ENCODE measurements around the gene CRYBB2. TPM values are rescaled to one million over a fixed set of nuclear protein-coding genes. Genes with fewer than 3 reads are reported as not detected.

The CRYBB2 gene
- total RNA-seq, 1 experiment from 2014 or later = not detected

- H4K20me1 ChIP-seq (ENCODE audit: insufficient read depth) = no peaks in the 10 kb centered on the region
- DNase-seq (ENCODE audit: low read depth, low spot score) (no peak), ATAC-seq (no peak)
- H2AFZ ChIP-seq (ENCODE audit: low read depth, low read length, poor library complexity, severe bottlenecking) = no peak overlapping the region
- no peaks in the 10 kb centered on the region for H3K27me3 ChIP-seq (ENCODE audit: insufficient read depth, low read length)
- intact Hi-C loops (cut with micrococcal nuclease) = loop anchor here (10.0 kb wide), 1 partner anchor 133 kb away; no protein-coding TSS in a partner anchor
- ChIA-PET CTCF (interaction anchor here (0.8 to 2.8 kb wide), 13 partner anchors 9 to 432 kb away, joined by 3 to 14 read pairs (median 3); no protein-coding TSS in a partner anchor), POLR2A (no interaction called here), RAD21 (ENCODE audit: low non-redundant PET in 1 of 2, low total read pairs in 2 of 2, uncharacterized antibody in 2 of 2, unreplicated experiment in 2 of 2) (no interaction called here)
- H3K79me2 ChIP-seq (ENCODE audit: insufficient read depth, low read length) = no peaks in the 10 kb centered on the region
- H3K36me3 ChIP-seq (ENCODE audit: control insufficient read depth in 1 of 2, insufficient read depth in 2 of 2, low read length in 2 of 2) = no peaks in the 10 kb centered on the region
- H3K27ac ChIP-seq (ENCODE audit: low read depth, low read length) = no peak overlapping the region
- no TSS peak for BruUV-seq (replicated peaks)
- H3K9me3 ChIP-seq (ENCODE audit: control insufficient read depth in 1 of 2, insufficient read depth in 1 of 2, low read depth in 1 of 2, low read length in 2 of 2) = no peaks in the 10 kb centered on the region
- H3K4me2 ChIP-seq (ENCODE audit: low read length) = no peak overlapping the region
- H3K4me1 ChIP-seq (ENCODE audit: control insufficient read depth in 1 of 2, insufficient read depth in 2 of 2, low read length in 2 of 2) = no peaks in the 10 kb centered on the region
- no peak overlapping the region for H3K9ac ChIP-seq (ENCODE audit: low read length)
- H3K9me2 ChIP-seq (ENCODE audit: insufficient read depth) = no peaks in the 10 kb centered on the region
- TF ChIP-seq SP1 (IDR thresholded peaks at IDR 0.05; ENCODE audit: low read depth) (no peak), ZNF274 (IDR thresholded peaks at IDR 0.05; ENCODE audit: low read depth, low read length) (no peak), POLR2AphosphoS5 (IDR thresholded peaks at IDR 0.05; ENCODE audit: low read depth, low read length) (no peak), CBX3 (IDR thresholded peaks at IDR 0.05; ENCODE audit: low read depth) (no peak), ZBTB33 (IDR thresholded peaks at IDR 0.05; ENCODE audit: extremely low read depth, insufficient replicate concordance, low read length) (no peak), EZH2phosphoT487 (IDR thresholded peaks at IDR 0.05; ENCODE audit: borderline replicate concordance) (no peak), ATF3 (IDR thresholded peaks at IDR 0.05) (no peak), EZH2 (IDR thresholded peaks at IDR 0.05) (no peak), CTCF (IDR thresholded peaks at IDR 0.05 in 2 of 3, conservative IDR thresholded peaks at IDR 0.05 in 1 of 3; ENCODE audit: borderline replicate concordance in 1 of 3, insufficient read depth in 1 of 3, low read depth in 2 of 3, low read length in 2 of 3) (no peak), EGR1 (IDR thresholded peaks at IDR 0.05; ENCODE audit: low read depth) (no peak), FOSL1 (IDR thresholded peaks at IDR 0.05; ENCODE audit: low read depth) (no peak), SRF (IDR thresholded peaks at IDR 0.05; ENCODE audit: low read depth) (no peak), ZFX (IDR thresholded peaks at IDR 0.05) (no peak), ELF1 (IDR thresholded peaks at IDR 0.05; ENCODE audit: borderline replicate concordance, low read depth) (no peak), JUND (IDR thresholded peaks at IDR 0.05) (no peak), POLR2A (IDR thresholded peaks at IDR 0.05; ENCODE audit: borderline replicate concordance, extremely low read depth, insufficient read depth, insufficient read length) (no peak), SIN3A (IDR thresholded peaks at IDR 0.05; ENCODE audit: low read depth) (no peak)
- no peak overlapping the region for H3K4me3 ChIP-seq (replicated peaks in 1 of 2; ENCODE audit: low read depth in 1 of 2, low read length in 2 of 2)
Measured at GRCh38 chr22:25201557-25202273, 17.7 kb upstream of the CRYBB2 start.
